Stimulated activated CD8-positive, alpha-beta memory T cell treated with anti-CD3 and anti-CD28 coated beads, Interleukin-4, amount 100 ng/mL, for 24 hours (primary cell): Measurements from ENCODE around the gene KCNJ3.

ENCODE experiments used
- DNase-seq: peaks from one replicate; pipeline ENCODE4 v3.0.0-alpha.2; 2020; ENCODE audit warnings: low read depth

KCNJ3 gene, protein sequence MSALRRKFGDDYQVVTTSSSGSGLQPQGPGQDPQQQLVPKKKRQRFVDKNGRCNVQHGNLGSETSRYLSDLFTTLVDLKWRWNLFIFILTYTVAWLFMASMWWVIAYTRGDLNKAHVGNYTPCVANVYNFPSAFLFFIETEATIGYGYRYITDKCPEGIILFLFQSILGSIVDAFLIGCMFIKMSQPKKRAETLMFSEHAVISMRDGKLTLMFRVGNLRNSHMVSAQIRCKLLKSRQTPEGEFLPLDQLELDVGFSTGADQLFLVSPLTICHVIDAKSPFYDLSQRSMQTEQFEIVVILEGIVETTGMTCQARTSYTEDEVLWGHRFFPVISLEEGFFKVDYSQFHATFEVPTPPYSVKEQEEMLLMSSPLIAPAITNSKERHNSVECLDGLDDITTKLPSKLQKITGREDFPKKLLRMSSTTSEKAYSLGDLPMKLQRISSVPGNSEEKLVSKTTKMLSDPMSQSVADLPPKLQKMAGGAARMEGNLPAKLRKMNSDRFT

GRCh38 chr2:154698296-154698720, at the start of gene KCNJ3:
Gene KCNJ3, plus strand, starts transcription at chr2:154698695. Its CDS starts 81 bp downstream, at chr2:154698776.
- no peak for DNase-seq

DNA sequence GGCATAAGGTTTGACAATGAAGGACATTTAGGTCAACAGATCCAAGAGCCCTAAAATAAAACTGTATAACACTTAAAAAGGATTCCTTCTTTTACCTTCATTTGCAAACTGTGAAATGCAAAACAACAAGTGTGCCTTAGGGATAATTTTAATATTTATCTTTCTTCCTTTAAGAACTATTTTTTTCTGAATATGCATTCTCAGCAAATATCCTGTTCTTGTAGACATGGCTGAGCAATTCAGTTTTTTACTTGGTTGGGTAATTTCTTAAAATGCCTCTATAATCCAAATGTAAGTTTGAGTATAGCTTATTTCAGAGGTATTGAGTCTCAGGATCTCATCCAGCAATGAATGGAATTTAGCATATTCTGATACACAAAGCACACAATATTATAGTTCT, 43.0 kb upstream of the KCNJ3 start:
- DNase-seq, result no peak

GRCh38 chr2:154658854-154659253, 39.6 kb upstream of the KCNJ3 start:
- no peak for DNase-seq

DNA sequence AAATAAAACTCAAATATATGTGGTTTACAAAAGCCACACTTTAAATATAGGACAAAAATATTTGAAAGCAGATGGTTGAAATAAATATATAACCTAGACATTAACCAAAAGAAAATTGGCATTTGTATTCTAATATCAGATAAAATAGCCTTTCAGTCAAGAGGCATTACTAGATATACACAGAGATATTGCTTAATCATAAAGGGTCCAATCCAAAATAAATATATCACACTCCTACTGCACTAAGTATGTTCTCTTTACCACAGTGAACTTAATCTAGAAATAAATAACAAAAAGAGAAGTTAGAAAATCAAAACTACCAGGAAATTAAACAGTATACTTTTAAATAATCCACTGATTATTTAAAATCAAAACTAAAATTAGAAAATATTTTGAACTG, 34.2 kb upstream of the KCNJ3 start:
- DNase-seq, result no peak

GRCh38 chr2:154670083-154670482, 28.4 kb upstream of the KCNJ3 start:
- no peak for DNase-seq

DNA sequence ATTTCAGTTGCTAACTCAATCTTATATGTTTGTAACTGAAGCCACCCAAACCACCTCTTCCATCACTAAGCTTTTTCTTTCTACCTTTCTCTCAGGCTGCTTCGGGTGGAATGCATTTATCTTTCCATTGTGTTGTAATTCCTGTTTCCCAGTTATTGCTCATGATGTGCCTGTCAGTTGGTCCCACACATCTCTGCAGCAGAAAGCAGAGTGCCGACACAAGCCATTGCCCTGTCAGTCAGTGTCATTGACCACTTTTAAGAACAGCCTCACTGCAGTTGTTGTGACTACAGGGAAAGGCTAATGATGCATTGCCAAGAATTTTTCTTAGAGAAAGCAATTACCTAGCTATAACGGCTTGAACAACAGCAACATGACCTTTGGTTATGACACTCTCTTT, 24.8 kb upstream of the KCNJ3 start:
- no peak for DNase-seq

DNA sequence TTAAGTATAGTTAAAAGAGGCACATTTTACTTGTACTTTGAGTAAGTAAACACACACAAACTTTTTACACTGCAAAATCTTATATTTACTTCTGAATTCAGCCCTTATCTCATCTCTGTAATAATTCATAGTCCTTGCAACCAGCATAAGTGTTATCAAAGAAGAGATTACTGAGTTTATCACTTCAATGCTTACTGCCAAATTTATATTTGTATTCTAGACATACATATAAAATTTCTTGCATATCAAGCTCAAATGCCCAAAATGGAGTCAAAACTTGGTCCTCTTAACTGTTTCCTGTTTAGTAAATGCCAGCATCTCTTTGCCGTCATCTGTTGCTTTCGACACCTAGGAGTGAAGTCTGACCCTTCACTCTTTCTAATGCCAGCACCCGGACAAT, 21.1 kb upstream of the KCNJ3 start:
- DNase-seq, result no peak

DNA sequence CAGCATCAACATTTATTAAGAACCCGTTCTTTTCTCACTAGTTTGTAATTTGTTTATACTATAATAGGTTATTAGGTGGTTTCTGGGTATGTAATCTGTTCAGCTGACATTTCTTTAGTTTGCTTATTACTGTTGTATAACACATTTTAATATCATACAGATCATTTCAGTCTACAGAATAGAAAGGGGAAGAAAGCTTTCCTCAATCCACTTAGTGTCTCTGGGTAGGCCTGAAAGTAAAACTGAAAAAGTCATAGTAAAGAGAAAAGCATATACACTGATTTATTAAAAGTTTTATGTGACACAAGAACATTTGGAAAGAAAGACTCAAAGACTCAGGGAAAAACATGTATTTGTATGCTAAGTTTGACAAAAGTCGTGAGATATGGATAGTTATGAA, 16.8 kb upstream of the KCNJ3 start:
- no peak for DNase-seq

DNA sequence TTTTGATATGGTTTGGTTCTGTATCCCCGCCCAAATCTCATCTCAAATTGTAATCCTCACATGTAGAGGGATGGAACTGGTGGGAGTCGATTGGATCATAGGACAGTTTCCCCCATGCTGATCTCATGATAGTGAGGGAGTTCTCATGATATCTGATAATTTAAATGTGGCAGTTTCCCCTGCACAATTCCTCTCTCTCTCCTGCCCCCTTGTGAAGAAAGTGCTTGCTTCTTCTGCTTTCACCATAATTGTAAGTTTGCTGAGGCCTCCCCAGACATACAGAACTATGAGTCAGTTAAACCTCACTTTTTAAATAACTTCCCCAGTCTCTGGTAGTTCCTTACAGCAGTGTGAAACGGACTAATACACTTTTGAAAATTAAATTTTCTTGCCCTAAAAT, 12.3 kb upstream of the KCNJ3 start:
- no peak for DNase-seq

GRCh38 chr2:154688373-154688772, 10.1 kb upstream of the KCNJ3 start:
- no peak for DNase-seq

- no peak for DNase-seq
Measured at GRCh38 chr2:154689158-154689557, 9.3 kb upstream of the KCNJ3 start.

GRCh38 chr2:154692927-154693326, 5.6 kb upstream of the KCNJ3 start:
- DNase-seq, result no peak

- no peak for DNase-seq
Measured at GRCh38 chr2:154693741-154694340, 4.7 kb upstream of the KCNJ3 start.

GRCh38 chr2:154694881-154695280, 3.6 kb upstream of the KCNJ3 start:
- DNase-seq, result no peak

DNA sequence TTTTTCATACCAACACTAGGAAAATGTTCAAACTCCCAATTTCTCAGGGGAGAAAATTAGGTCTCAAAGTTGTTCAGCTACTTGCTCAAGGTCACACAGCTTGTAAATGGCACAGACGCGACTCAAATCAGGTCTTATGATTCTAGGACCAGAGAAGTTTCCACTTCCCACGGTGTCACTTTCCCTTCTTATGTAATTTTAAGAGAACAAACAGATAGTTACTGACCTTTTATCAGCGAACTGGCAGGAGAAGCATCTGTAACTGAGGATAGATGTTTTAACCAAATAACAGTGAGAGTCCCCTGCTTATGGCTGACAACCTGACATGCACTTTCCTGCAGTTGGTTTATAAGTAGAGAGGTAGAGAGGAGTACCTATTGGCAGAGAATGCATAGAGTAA, 2.1 kb upstream of the KCNJ3 start:
- DNase-seq, result no peak

DNA sequence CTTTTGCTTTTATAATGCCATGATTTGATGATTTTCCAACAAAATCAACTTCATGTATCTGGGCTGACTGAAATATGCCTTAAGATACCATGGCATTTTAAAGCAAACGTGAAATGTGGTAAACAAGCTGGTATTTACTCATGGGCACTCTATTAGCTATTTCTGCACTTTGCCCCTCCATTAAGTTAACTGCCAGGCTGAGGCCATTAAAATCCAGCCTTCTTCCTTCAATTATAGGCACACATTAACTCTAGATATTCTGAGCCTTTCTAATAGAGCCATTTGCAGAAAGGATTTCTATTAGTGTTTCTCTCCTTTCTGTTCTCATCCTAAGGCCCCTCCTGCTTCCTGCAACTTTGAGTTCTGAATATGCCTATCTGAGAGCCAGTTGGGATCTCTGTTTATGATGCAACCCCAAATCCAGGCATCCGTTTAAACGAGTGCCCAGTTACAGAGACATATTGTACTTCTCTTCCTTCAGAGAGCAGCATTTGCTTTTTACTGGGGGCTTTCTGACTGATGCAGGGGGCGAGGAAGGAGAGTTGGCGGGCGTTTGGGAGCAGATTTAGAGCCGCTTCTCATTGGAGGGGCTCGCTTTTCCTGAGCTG, 1.6 kb upstream of the KCNJ3 start:
- no peak for DNase-seq

DNA sequence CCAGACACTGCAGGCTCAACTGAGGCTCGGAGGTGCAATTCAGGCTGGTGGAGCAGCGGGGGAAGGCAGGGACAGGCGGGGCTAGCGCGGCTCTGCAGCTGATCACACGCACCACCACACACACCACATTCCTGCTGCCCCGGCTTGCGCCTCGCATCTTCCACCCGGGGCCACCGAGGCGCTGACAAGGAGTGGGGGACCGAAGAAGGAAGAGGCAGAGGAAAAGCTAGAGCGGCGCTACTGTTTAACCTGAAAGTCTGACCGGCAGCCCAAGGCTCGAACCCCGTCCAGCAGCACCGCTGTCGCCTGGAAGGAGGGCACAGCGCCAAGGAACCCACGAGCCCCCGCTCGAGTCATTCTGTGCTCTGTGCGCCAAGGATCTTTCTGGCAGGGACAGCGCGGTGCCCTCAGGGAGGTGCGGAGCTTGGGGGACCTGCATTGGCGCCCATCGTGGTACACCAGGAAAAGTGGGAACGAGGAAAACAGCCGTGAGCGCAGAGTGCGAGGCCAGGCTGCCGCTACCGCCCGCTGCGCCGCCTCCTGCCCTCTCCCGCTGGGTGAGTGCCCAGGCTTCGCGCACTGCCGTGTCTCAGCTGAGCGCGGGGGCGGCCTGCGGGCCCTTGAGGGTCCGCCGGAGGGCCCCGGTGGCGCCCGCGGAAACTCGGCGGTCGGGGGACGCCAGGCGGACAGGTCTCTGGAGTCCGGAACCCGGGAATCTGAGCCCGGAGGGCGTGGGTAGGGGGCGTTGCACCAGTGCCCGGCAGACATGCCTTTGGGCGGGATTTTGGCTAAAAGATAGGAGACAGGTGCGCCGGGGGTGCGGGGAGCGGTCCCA, 860 bp upstream of the KCNJ3 start:
- no peak for DNase-seq

DNA sequence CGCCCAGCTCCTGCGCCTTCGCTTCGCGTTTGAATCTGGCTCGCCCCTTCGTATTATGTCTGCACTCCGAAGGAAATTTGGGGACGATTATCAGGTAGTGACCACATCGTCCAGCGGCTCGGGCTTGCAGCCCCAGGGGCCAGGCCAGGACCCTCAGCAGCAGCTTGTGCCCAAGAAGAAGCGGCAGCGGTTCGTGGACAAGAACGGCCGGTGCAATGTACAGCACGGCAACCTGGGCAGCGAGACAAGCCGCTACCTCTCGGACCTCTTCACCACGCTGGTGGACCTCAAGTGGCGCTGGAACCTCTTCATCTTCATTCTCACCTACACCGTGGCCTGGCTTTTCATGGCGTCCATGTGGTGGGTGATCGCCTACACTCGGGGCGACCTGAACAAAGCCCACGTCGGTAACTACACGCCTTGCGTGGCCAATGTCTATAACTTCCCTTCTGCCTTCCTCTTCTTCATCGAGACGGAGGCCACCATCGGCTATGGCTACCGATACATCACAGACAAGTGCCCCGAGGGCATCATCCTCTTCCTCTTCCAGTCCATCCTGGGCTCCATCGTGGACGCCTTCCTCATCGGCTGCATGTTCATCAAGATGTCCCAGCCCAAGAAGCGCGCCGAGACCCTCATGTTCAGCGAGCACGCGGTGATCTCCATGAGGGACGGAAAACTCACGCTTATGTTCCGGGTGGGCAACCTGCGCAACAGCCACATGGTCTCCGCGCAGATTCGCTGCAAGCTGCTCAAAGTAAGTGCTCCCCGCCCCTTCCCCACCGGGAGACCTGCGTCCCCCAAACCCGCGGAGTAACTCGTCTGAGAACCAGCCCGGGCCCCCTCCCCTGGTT, 453 bp downstream of the KCNJ3 start:
- no peak for DNase-seq

GRCh38 chr2:154699575-154699930, 1.1 kb downstream of the KCNJ3 start:
- DNase-seq, result no peak

- no peak for DNase-seq
Measured at GRCh38 chr2:154700136-154700535, 1.6 kb downstream of the KCNJ3 start.

DNA sequence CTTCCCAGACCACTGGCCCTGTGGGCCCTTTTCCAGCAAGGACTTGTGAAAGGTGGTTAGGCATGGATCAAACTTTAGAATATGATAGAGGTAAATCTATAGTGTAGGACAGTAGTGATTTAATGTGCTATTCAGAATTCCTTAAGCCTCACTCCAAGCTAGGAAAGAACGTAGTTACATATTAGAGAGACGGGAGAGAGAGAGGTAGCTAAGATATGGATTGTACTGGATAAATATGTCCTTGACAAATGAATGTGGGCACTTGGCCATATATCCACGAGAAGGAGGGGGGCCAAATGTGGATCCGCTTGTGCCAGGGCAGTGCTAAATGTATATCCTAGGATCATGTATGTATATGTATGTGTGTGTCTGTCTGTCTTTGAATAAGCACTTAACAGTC, 6.5 kb downstream of the KCNJ3 start:
- no peak for DNase-seq
